Neural progenitor cell (in vitro differentiated cells): Measurements from ENCODE around the gene MGA.
"Not testable (repeated sequence)": the region's sequence is repeated elsewhere in the genome, so short reads cannot be mapped to it uniquely, and the experiment has no call there.

Source experiments
- CTCF ChIP-seq: fragments of 200-600 bp; sonication (generic); IDR thresholded peaks from 2 replicates; pipeline ENCODE4 v1.5.1; 2017; ENCODE audit warnings: antibody characterized with exemption, mild to moderate bottlenecking
- EZH2 ChIP-seq: fragments of 200-600 bp; sonication (generic); IDR thresholded peaks from 2 replicates; pipeline ENCODE4 v1.6.1; 2017; ENCODE audit warnings: antibody characterized with exemption, mild to moderate bottlenecking, moderate library complexity

- TF ChIP-seq CTCF, EZH2: not testable (repeated sequence)
Observed at GRCh38 chr15:41735492-41735891, 75.3 kb downstream of the MGA start.
